Measurements from ENCODE around the gene SCN7A. TPM values are rescaled to one million over a fixed set of nuclear protein-coding genes. Genes with fewer than 3 reads are reported as not detected.
A peak's percentile ranks its signal among the peaks of the same experiment; 100 is the strongest.

The SCN7A gene
- total RNA-seq, 2 experiments from 2014 or later: not detected

DNA sequence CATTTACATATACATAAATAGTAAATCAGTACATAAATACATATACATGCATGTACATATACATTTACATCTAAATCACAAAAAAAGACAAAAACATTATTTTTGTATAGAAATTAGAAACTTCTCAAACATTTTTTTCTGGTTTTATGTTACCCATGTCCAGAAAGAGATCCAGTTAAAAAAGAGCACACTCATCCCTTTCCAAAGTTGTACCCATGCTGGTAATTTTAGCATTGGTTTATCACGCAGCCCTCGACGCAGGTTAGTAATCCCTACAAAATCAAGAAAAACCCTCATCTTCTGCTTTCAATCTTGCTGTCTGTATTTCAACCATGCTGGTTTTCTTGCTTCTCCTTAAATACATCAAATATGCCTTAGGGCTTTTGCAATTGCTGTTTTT, 128.8 kb downstream of the SCN7A start:
- Histone ChIP-seq H3K9me3 (ENCODE audit: low read length) (no peaks in the 10 kb centered on the region), H3K36me3 (ENCODE audit: insufficient read depth, low read length) (no peaks in the 10 kb centered on the region), H2AFZ (ENCODE audit: low read length) (no peak overlapping the region), H3K4me3 (ENCODE audit: low read depth, low read length, poor library complexity, severe bottlenecking) (no peak overlapping the region), H4K20me1 (ENCODE audit: insufficient read depth, low read length) (no peaks in the 10 kb centered on the region), H3K4me2 (ENCODE audit: low read length) (no peak overlapping the region), H3K9me2 (ENCODE audit: insufficient read depth, low read length) (no peaks in the 10 kb centered on the region), H3K4me1 (ENCODE audit: insufficient read depth, low read length, poor library complexity, severe bottlenecking) (no peaks in the 10 kb centered on the region), H3K79me2 (ENCODE audit: insufficient read depth, low read depth, low read length) (no peaks in the 10 kb centered on the region), H3K27ac (ENCODE audit: low read depth, low read length, poor library complexity, severe bottlenecking) (no peak overlapping the region)
- intact Hi-C loops (cut with micrococcal nuclease; ENCODE audit: unreplicated experiment): no loop called here
- no peak for TF ChIP-seq EZH2phosphoT487 (IDR thresholded peaks at IDR 0.05; ENCODE audit: borderline replicate concordance, low read depth, low read length)
- TF ChIP-seq, protein P1, sequence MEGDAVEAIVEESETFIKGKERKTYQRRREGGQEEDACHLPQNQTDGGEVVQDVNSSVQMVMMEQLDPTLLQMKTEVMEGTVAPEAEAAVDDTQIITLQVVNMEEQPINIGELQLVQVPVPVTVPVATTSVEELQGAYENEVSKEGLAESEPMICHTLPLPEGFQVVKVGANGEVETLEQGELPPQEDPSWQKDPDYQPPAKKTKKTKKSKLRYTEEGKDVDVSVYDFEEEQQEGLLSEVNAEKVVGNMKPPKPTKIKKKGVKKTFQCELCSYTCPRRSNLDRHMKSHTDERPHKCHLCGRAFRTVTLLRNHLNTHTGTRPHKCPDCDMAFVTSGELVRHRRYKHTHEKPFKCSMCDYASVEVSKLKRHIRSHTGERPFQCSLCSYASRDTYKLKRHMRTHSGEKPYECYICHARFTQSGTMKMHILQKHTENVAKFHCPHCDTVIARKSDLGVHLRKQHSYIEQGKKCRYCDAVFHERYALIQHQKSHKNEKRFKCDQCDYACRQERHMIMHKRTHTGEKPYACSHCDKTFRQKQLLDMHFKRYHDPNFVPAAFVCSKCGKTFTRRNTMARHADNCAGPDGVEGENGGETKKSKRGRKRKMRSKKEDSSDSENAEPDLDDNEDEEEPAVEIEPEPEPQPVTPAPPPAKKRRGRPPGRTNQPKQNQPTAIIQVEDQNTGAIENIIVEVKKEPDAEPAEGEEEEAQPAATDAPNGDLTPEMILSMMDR (conservative IDR thresholded peaks at IDR 0.05; ENCODE audit: low read length): no peak
- CTCF ChIA-PET (ENCODE audit: unreplicated experiment): no interaction called here
- BruUV-seq (replicated peaks): no TSS peak
- POLR2A ChIA-PET: no interaction called here
- DNase-seq (ENCODE audit: low spot score): no peak

DNA sequence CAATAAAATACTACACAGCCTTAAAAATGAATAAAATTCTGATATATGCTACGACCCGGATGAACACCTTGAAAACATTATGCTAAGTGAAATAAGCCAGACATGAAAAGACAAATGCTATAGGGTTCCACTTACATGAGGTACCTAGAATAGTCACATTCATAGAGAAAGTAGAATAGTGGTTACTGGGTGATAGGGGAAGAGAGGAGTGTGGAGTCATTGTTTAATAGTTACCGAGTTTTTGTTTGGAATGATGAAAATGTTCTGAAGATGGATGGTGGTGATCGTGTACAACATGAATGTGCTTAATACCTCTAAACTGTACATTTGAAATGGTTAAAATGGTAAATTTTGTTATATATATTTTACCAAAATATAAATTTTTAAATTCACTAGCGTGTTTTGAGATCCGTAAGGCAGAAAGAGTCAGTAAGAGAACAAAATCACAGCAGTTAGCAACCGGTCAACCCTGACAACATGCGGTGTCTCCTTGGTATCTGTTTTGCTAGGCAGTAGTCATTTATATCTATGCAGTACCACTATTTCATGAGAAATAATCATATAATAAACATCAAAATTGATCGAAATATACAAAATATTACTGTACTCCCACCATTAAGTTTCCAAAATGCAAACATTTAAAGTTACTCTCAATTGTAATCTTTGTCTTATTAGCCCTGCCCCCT, 129.4 kb downstream of the SCN7A start:
- H3K4me2 ChIP-seq (ENCODE audit: low read length): no peak overlapping the region
- no peaks in the 10 kb centered on the region for H3K9me2 ChIP-seq (ENCODE audit: insufficient read depth, low read length)
- no peak overlapping the region for H3K27ac ChIP-seq (ENCODE audit: low read depth, low read length, poor library complexity, severe bottlenecking)
- DNase-seq (ENCODE audit: low spot score): no peak
- no peaks in the 10 kb centered on the region for H3K4me1 ChIP-seq (ENCODE audit: insufficient read depth, low read length, poor library complexity, severe bottlenecking)
- intact Hi-C loops (cut with micrococcal nuclease; ENCODE audit: unreplicated experiment): no loop called here
- BruUV-seq (replicated peaks): no TSS peak
- no peak overlapping the region for H2AFZ ChIP-seq (ENCODE audit: low read length)
- no peak for TF ChIP-seq EZH2phosphoT487 (IDR thresholded peaks at IDR 0.05; ENCODE audit: borderline replicate concordance, low read depth, low read length)
- TF ChIP-seq, protein P1 (conservative IDR thresholded peaks at IDR 0.05; ENCODE audit: low read length): no peak
- no peak overlapping the region for H3K4me3 ChIP-seq (ENCODE audit: low read depth, low read length, poor library complexity, severe bottlenecking)
- ChIA-PET POLR2A (no interaction called here), CTCF (ENCODE audit: unreplicated experiment) (no interaction called here)
- no peaks in the 10 kb centered on the region for H4K20me1 ChIP-seq (ENCODE audit: insufficient read depth, low read length)
- no peaks in the 10 kb centered on the region for H3K9me3 ChIP-seq (ENCODE audit: low read length)
- no peaks in the 10 kb centered on the region for H3K36me3 ChIP-seq (ENCODE audit: insufficient read depth, low read length)
- no peaks in the 10 kb centered on the region for H3K79me2 ChIP-seq (ENCODE audit: insufficient read depth, low read depth, low read length)

DNA sequence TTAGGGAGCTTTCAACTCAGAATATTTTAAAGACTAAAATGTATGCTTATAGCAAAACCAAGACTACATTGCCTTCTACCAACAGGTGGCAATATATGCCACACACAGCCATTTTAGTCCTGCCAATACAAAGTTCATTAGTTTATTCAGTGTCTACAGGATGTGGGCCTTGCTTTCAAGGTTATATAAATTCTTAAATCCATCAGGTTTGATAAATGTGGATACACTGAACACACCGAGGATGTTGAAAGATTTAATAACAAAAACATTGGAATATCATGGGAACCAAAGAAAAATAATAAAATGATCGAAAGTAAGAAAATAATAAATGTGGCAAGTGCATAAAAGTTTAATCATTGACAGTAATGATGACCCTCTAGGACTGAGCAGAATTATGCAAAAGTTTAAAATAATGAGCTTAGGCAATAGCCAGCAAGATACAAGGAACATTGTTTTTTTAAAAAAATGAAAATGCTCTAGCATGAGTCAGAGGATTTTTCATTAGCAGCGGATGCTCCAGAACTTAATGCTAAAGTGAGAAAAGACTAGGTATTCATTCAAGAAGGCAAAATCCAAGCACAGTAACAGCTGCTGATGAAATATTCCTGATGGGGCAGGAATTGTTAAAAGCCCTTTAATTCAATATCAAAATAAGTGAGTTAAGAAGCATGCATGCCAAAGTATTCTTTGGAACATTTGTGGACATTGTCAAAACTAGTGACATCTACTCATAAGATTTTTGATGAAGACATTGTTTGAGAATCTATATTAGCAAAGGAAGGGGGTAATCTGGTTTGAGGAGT, 132.5 kb downstream of the SCN7A start:
- H3K27ac ChIP-seq (ENCODE audit: low read depth, low read length, poor library complexity, severe bottlenecking): no peak overlapping the region
- H3K4me1 ChIP-seq (ENCODE audit: insufficient read depth, low read length, poor library complexity, severe bottlenecking): no peaks in the 10 kb centered on the region
- H3K4me2 ChIP-seq (ENCODE audit: low read length): no peak overlapping the region
- H2AFZ ChIP-seq (ENCODE audit: low read length): peak overlapping the region; percentile 42; the same call in 1 of the 2 replicates
- peak; percentile 28 for DNase-seq (ENCODE audit: low spot score)
- no peaks in the 10 kb centered on the region for H3K36me3 ChIP-seq (ENCODE audit: insufficient read depth, low read length)
- TF ChIP-seq, protein P1 (conservative IDR thresholded peaks at IDR 0.05; ENCODE audit: low read length): peak; percentile 80
- TF ChIP-seq EZH2phosphoT487 (IDR thresholded peaks at IDR 0.05; ENCODE audit: borderline replicate concordance, low read depth, low read length): no peak
- ChIA-PET CTCF (ENCODE audit: unreplicated experiment) (no interaction called here), POLR2A (interaction anchor here (1.2 kb wide), 1 partner anchor 9 kb away, joined by 4 read pairs; no protein-coding TSS in a partner anchor)
- no TSS peak for BruUV-seq (replicated peaks)
- intact Hi-C loops (cut with micrococcal nuclease; ENCODE audit: unreplicated experiment): no loop called here
- H3K9me2 ChIP-seq (ENCODE audit: insufficient read depth, low read length): no peaks in the 10 kb centered on the region
- H4K20me1 ChIP-seq (ENCODE audit: insufficient read depth, low read length): no peaks in the 10 kb centered on the region
- no peaks in the 10 kb centered on the region for H3K79me2 ChIP-seq (ENCODE audit: insufficient read depth, low read depth, low read length)
- H3K4me3 ChIP-seq (ENCODE audit: low read depth, low read length, poor library complexity, severe bottlenecking): no peak overlapping the region
- no peaks in the 10 kb centered on the region for H3K9me3 ChIP-seq (ENCODE audit: low read length)

All from OCI-LY7 (cell line).